Left forelimb (tissue), 1 donor: ENCODE data around the gene CACNA2D1.

ENCODE experiments used
- DNase-seq: peaks from one replicate; pipeline ENCODE4 v3.0.0-alpha.2; 2018; ENCODE audit warnings: low spot score

The CACNA2D1 gene

DNA sequence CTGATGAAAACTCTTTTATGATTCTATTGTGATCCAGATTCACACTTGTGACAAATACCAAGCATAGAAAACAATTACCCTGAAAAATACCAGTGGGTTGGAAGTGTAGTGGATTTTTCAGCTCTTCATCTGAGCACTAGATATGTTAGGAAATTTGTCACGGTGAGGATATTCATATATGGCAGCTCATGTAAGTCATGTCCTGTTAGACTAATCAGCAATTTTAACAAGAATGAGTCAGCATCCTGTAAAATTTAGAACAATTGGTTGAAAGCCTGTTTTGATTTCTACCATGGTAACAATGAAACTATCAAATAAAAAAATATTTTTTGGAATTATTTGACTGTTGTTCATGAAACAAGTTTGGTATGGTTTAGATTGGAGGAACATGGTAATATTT lies 334.3 kb downstream of the CACNA2D1 start:
- no peak for DNase-seq

DNA sequence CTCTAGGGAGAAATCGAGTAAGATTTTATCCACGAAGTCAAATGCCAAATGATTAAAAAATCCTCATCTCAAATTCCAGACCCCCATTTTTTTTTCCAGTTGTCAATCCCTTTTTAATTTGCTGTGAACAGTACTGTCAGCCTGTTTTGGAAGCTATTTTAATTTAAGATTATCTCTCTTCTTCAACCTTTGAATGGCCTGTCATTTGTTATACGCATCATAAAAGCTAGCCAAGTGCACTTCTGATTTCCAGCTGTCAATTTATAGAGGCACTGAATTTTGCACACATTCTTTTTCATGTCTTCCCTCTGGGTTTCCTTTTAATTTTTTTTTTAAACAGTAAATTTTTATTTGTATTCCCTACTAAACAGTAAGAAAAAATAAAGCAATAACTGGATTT lies 337.4 kb downstream of the CACNA2D1 start:
- no peak for DNase-seq

DNA sequence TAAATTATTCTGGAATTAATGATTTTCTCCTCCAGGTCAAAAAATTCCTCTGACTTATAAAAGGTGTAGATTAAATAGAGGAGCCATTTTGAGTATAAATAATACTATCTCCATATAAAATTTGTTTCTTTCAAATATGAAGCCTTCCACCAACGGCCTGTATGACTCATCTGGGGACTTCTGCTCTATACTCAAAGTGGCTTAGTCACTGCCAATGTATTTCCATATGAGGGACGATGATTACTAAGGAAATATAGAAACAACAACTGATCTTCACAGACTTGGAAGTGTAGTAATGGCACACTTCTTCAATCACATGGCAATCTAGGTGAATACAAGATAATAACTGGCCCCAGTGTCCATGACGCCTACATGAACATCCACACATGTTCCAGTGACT lies 338.1 kb downstream of the CACNA2D1 start:
- DNase-seq: no peak

GRCh38 chr7:82098414-82098813 lies 345.2 kb downstream of the CACNA2D1 start:
- DNase-seq: no peak

GRCh38 chr7:82091126-82091684 lies 352.4 kb downstream of the CACNA2D1 start:
- no peak for DNase-seq

DNA sequence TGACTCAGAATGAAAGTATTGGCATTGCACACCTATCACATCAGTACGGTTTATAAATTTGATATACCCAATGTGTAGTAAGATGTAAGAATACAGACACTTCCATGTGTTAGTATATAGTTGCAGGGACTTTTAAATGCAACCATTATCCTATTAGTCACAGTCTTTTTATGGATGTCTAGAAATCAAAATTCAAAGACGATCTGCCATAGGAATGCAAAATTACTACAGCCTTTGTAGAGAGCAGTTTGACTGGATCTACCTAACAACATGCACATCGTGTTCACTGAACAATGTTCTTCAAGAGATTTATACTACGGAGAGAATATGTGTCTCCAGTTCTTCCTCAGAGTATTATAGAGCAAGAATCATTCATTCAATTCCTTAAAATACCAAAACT lies 356.5 kb downstream of the CACNA2D1 start:
- no peak for DNase-seq

GRCh38 chr7:82085116-82085515 lies 358.5 kb downstream of the CACNA2D1 start:
- no peak for DNase-seq

DNA sequence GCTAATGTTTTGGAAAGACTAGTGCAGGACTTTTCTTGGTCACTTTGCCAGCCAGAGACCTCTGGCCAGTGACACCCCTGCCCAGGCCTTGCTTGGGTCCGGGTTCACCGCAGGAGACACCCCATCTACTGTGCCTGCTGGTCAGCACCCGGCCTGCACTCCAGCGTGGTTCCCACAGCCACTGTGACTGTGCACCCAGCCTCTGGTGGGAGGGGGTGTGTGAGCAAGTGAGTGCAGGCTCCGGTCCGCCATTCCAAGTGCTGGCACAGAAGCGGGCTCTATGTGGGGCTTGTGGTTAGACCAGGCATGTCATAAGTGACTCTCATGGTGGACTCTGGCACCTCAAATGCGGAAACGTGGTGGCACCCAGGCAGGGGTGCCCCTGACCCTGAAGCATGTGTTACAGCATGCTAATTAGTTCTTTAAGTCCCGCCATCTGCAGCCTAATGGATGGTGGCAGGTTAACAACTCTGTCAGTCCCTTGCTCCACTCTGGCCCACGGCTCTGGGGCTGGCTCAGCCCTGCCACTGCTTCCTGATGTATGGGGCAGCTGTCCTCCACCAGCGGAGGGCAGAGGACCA lies 361.8 kb downstream of the CACNA2D1 start:
- DNase-seq: no peak

DNA sequence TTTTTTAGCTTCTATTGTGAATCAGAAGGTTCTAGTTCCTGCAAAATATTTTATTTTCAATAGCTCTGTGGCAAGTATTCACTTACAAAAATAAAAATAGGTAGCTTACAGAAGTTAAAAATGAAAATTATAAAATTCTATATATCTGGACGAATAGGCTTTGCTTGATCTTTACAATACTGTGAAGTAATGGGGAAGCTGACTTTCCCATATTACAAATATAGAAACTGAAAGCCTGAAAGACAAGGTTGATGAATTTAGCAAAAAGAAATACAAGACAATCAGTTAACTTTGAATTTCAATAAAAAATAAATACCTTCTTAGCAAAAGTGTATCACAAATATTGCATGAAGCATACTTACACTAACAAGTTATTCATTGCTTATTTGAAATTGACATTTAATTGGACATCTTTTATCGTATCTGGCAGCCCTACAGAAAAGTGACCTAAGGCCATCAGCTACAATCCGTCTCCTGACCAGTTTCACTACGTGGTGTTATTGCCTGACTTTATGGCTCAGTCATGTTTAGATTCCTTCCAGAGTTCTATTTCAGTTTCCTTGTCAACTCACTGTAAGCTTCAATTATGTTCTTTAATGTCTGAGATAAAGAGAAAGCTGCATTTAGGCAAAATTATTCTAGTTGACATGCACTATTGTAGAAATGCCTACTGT lies 363.2 kb downstream of the CACNA2D1 start:
- no peak for DNase-seq

GRCh38 chr7:82079527-82079926 lies 364.1 kb downstream of the CACNA2D1 start:
- no peak for DNase-seq

GRCh38 chr7:82078807-82079206 lies 364.8 kb downstream of the CACNA2D1 start:
- no peak for DNase-seq

GRCh38 chr7:82071468-82071867 lies 372.1 kb downstream of the CACNA2D1 start:
- DNase-seq: no peak

GRCh38 chr7:82067628-82068264 lies 375.8 kb downstream of the CACNA2D1 start:
- DNase-seq: no peak

GRCh38 chr7:82057476-82057875 lies 386.1 kb downstream of the CACNA2D1 start:
- no peak for DNase-seq

- DNase-seq: no peak
These were observed 387.3 kb downstream of the CACNA2D1 start for GRCh38 chr7:82056282-82056681.

GRCh38 chr7:82054544-82054943 lies 389.0 kb downstream of the CACNA2D1 start:
- no peak for DNase-seq

GRCh38 chr7:82053453-82054032 lies 390.0 kb downstream of the CACNA2D1 start:
- no peak for DNase-seq

DNA sequence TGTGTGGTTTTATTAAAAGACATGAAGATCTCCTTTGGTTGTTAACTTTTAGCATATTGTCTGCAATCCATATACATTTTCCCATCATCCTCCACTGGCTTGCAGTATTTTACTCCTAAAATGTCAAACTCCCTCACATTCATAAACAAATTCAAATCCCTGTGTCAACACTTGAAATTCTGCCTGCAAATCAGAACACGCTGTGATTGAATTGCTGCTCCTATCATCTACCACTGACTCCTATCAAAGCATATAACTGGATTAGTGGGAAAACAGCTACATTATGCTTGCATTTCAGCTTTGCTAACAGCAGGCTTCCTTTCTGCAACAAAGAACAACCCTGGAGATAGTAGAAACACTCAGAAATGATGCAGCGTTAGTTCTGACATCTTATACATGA lies 392.0 kb downstream of the CACNA2D1 start:
- no peak for DNase-seq

- DNase-seq: no peak
These were observed 392.8 kb downstream of the CACNA2D1 start for GRCh38 chr7:82050792-82051191.

DNA sequence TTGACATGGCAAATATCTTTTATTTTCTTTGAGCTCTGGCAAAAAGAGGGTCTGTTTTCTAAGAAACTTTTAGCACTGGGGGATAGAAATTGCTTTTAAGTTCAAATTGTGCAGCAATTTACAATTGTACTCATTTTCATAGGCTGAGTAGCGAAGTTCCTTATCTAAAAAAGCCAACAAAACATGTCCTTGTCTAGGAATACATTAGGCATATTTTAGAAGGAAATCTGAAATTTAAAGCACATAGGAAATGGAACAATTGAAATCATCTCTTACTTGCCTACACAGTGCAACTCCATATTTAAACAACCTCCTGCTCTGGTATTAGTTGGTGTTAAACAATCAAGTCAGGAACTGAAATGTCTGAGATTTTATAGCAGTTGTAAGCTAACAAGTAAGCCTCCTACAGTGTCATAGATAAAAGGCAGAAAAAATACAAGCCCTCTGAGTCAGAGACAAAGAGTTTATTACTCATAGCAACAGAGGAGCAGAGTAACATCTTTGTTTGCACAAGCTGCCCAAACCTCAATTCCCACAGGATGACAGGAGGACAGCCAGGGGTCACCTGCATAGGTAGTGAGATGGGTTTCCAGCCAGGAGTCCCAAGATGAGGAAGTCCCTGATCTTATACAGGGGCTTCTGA lies 393.6 kb downstream of the CACNA2D1 start:
- no peak for DNase-seq

GRCh38 chr7:82049442-82049841 lies 394.1 kb downstream of the CACNA2D1 start:
- DNase-seq: no peak

DNA sequence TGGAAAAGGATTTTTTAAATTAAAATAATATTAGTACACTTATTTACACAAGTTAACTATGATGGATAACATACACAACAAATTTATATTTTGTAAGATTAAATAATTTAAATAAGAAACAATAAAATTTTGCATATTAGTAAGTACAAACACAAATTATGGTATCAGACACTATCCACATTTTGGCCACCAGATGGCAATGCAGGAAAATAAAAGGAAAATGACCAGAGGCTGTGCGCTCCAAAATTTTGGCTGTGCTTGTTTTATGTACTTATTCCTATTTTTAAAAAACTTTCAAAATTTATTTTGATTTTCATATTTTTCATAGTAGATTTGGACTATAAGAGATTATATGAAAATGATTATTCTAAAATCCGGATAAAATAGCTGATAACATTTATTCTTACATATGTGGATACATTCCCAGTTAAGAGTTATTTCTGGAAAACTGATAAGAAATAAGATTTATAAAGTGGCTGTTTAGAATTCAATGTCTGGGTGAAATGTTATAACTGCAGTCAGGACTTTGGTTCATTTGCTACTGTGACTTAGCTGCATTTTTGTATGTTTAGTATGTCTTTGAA lies 399.0 kb downstream of the CACNA2D1 start:
- DNase-seq: no peak
